HG02759 (cell line): Measurements from ENCODE around the gene RAD51.
A peak's percentile ranks its signal among the peaks of the same experiment; 100 is the strongest.
"Not testable (repeated sequence)": the region's sequence is repeated elsewhere in the genome, so short reads cannot be mapped to it uniquely, and the experiment has no call there.

Source experiments
- ATAC-seq: cut with Tn5 transposase; IDR thresholded peaks from one replicate; pipeline ENCODE4 v1.9.1; 2021; ENCODE audit warnings: mild to moderate bottlenecking, moderate library complexity; ENCODE audit not compliant: unreplicated experiment

The RAD51 gene

GRCh38 chr15:40694688-40695468 is at the start of gene RAD51:
TSS of gene RAD51 (plus strand) at chr15:40695174. CDS start at chr15:40698759, 3,585 bp downstream.
- peak; percentile 90 for ATAC-seq

- no peak for ATAC-seq
Measured at GRCh38 chr15:40647523-40647922, 47.5 kb upstream of the RAD51 start.

GRCh38 chr15:40650479-40650878 is 44.5 kb upstream of the RAD51 start:
- ATAC-seq, result no peak

GRCh38 chr15:40660686-40661085 is 34.3 kb upstream of the RAD51 start:
- no peak for ATAC-seq

GRCh38 chr15:40664909-40665308 is 30.1 kb upstream of the RAD51 start:
- no peak for ATAC-seq

- not testable (repeated sequence) for ATAC-seq
Measured at GRCh38 chr15:40676290-40676689, 18.7 kb upstream of the RAD51 start.

GRCh38 chr15:40676906-40677305 is 18.1 kb upstream of the RAD51 start:
- not testable (repeated sequence) for ATAC-seq

- ATAC-seq, result no peak
Measured at GRCh38 chr15:40680151-40680550, 14.8 kb upstream of the RAD51 start.

- not testable (repeated sequence) for ATAC-seq
Measured at GRCh38 chr15:40680959-40681358, 14.0 kb upstream of the RAD51 start.

GRCh38 chr15:40684381-40684780 is 10.6 kb upstream of the RAD51 start:
- ATAC-seq, result no peak

- no peak for ATAC-seq
Measured at GRCh38 chr15:40685376-40685775, 9.6 kb upstream of the RAD51 start.

GRCh38 chr15:40688932-40689799 is 5.8 kb upstream of the RAD51 start:
- ATAC-seq, result no peak

- no peak for ATAC-seq
Measured at GRCh38 chr15:40691737-40692136, 3.2 kb upstream of the RAD51 start.

GRCh38 chr15:40693904-40694687 is 878 bp upstream of the RAD51 start:
- no peak for ATAC-seq

- ATAC-seq, result peak; percentile 33
Measured at GRCh38 chr15:40695469-40695890, 506 bp downstream of the RAD51 start.

GRCh38 chr15:40696228-40696627 is 1.3 kb downstream of the RAD51 start:
- no peak for ATAC-seq

GRCh38 chr15:40697916-40698315 is 2.9 kb downstream of the RAD51 start:
- no peak for ATAC-seq

GRCh38 chr15:40702077-40702476 is 7.1 kb downstream of the RAD51 start:
- no peak for ATAC-seq

- ATAC-seq, result no peak
Measured at GRCh38 chr15:40706121-40706520, 11.1 kb downstream of the RAD51 start.

GRCh38 chr15:40714144-40714543 is 19.2 kb downstream of the RAD51 start:
- no peak for ATAC-seq

- no peak for ATAC-seq
Measured at GRCh38 chr15:40716165-40716564, 21.2 kb downstream of the RAD51 start.
